ENCODE measurements around the gene GRM5. TPM values are rescaled to one million over a fixed set of nuclear protein-coding genes. Genes with fewer than 3 reads are reported as not detected.
"Not testable (repeated sequence)": the region's sequence is repeated elsewhere in the genome, so short reads cannot be mapped to it uniquely, and the experiment has no call there.

GRM5 gene
- not detected for polyA plus RNA-seq

- not testable (repeated sequence) for H3K4me1 Mint-ChIP-seq, H3K27me3 Mint-ChIP-seq, H3K36me3 Mint-ChIP-seq, H3K4me3 Mint-ChIP-seq, H3K9me3 Mint-ChIP-seq, H3K27ac Mint-ChIP-seq
Observed at GRCh38 chr11:89065651-89066201, at the start of gene GRM5. Gene GRM5, minus strand, starts transcription at chr11:89065982. Its CDS starts 18,110 bp downstream, at chr11:89047872.

- not testable (repeated sequence) for H3K27ac Mint-ChIP-seq, H3K27me3 Mint-ChIP-seq, H3K9me3 Mint-ChIP-seq, H3K36me3 Mint-ChIP-seq, H3K4me3 Mint-ChIP-seq, H3K4me1 Mint-ChIP-seq
Observed at GRCh38 chr11:89097956-89098355, 32.2 kb upstream of the GRM5 start.

- not testable (repeated sequence) for H3K9me3 Mint-ChIP-seq, H3K4me1 Mint-ChIP-seq, H3K36me3 Mint-ChIP-seq, H3K4me3 Mint-ChIP-seq, H3K27me3 Mint-ChIP-seq, H3K27ac Mint-ChIP-seq
Observed at GRCh38 chr11:89093806-89094205, 28.0 kb upstream of the GRM5 start.

GRCh38 chr11:89084951-89085350 is 19.2 kb upstream of the GRM5 start:
- not testable (repeated sequence) for H3K4me3 Mint-ChIP-seq, H3K27ac Mint-ChIP-seq, H3K9me3 Mint-ChIP-seq, H3K4me1 Mint-ChIP-seq, H3K27me3 Mint-ChIP-seq, H3K36me3 Mint-ChIP-seq

GRCh38 chr11:89070911-89071310 is 5.1 kb upstream of the GRM5 start:
- H3K27ac Mint-ChIP-seq, H3K4me3 Mint-ChIP-seq, H3K4me1 Mint-ChIP-seq, H3K36me3 Mint-ChIP-seq, H3K9me3 Mint-ChIP-seq, H3K27me3 Mint-ChIP-seq: not testable (repeated sequence)

GRCh38 chr11:89067264-89067663 is 1.5 kb upstream of the GRM5 start:
- Mint-ChIP-seq H3K36me3 (no peaks in the 10 kb centered on the region), H3K4me3 (no peak overlapping the region), H3K4me1 (no peaks in the 10 kb centered on the region), H3K27ac (no peak overlapping the region), H3K27me3 (no peaks in the 10 kb centered on the region), H3K9me3 (no peaks in the 10 kb centered on the region)

- H3K9me3 Mint-ChIP-seq = no peaks in the 10 kb centered on the region
- H3K27ac Mint-ChIP-seq = no peak overlapping the region
- peaks cover 2% of the 10 kb centered on the region for H3K27me3 Mint-ChIP-seq
- H3K4me1 Mint-ChIP-seq = no peaks in the 10 kb centered on the region
- H3K4me3 Mint-ChIP-seq = no peak overlapping the region
- no peaks in the 10 kb centered on the region for H3K36me3 Mint-ChIP-seq
Observed at GRCh38 chr11:89065066-89065465, 716 bp downstream of the GRM5 start.

GRCh38 chr11:89063481-89063951 is 2.3 kb downstream of the GRM5 start:
- not testable (repeated sequence) for H3K36me3 Mint-ChIP-seq, H3K9me3 Mint-ChIP-seq, H3K27ac Mint-ChIP-seq, H3K4me1 Mint-ChIP-seq, H3K4me3 Mint-ChIP-seq, H3K27me3 Mint-ChIP-seq

- H3K27me3 Mint-ChIP-seq, H3K9me3 Mint-ChIP-seq, H3K36me3 Mint-ChIP-seq, H3K4me3 Mint-ChIP-seq, H3K27ac Mint-ChIP-seq, H3K4me1 Mint-ChIP-seq: not testable (repeated sequence)
Observed at GRCh38 chr11:89062771-89063298, 2.9 kb downstream of the GRM5 start.

GRCh38 chr11:89061839-89062238 is 3.9 kb downstream of the GRM5 start:
- H3K4me1 Mint-ChIP-seq, H3K27ac Mint-ChIP-seq, H3K4me3 Mint-ChIP-seq, H3K9me3 Mint-ChIP-seq, H3K27me3 Mint-ChIP-seq, H3K36me3 Mint-ChIP-seq: not testable (repeated sequence)

GRCh38 chr11:89057406-89057805 is 8.4 kb downstream of the GRM5 start:
- H3K36me3 Mint-ChIP-seq, H3K4me1 Mint-ChIP-seq, H3K27me3 Mint-ChIP-seq, H3K27ac Mint-ChIP-seq, H3K4me3 Mint-ChIP-seq, H3K9me3 Mint-ChIP-seq: not testable (repeated sequence)

GRCh38 chr11:89052220-89052619 is 13.6 kb downstream of the GRM5 start:
- no peak overlapping the region for H3K27ac Mint-ChIP-seq
- no peaks in the 10 kb centered on the region for H3K9me3 Mint-ChIP-seq
- no peak overlapping the region for H3K4me3 Mint-ChIP-seq

GRCh38 chr11:89047159-89047558 is 18.6 kb downstream of the GRM5 start:
- not testable (repeated sequence) for H3K27ac Mint-ChIP-seq, H3K36me3 Mint-ChIP-seq, H3K4me1 Mint-ChIP-seq, H3K27me3 Mint-ChIP-seq, H3K4me3 Mint-ChIP-seq, H3K9me3 Mint-ChIP-seq

More at GRCh38 chr11:89052220-89052619, 13.6 kb downstream of the GRM5 start:
- Mint-ChIP-seq H3K27me3 (no peaks in the 10 kb centered on the region), H3K4me1 (no peaks in the 10 kb centered on the region), H3K36me3 (no peaks in the 10 kb centered on the region)

- not testable (repeated sequence) for H3K27ac Mint-ChIP-seq, H3K9me3 Mint-ChIP-seq, H3K4me1 Mint-ChIP-seq, H3K36me3 Mint-ChIP-seq, H3K4me3 Mint-ChIP-seq, H3K27me3 Mint-ChIP-seq
Observed at GRCh38 chr11:89043861-89044588, 21.8 kb downstream of the GRM5 start.

GRCh38 chr11:89029671-89030070 is 36.1 kb downstream of the GRM5 start:
- not testable (repeated sequence) for H3K27ac Mint-ChIP-seq, H3K4me1 Mint-ChIP-seq, H3K9me3 Mint-ChIP-seq, H3K36me3 Mint-ChIP-seq, H3K27me3 Mint-ChIP-seq, H3K4me3 Mint-ChIP-seq

GRCh38 chr11:89021339-89021738 is 44.4 kb downstream of the GRM5 start:
- Mint-ChIP-seq H3K9me3 (peaks cover 2 to 13% (median 2%) of the 10 kb centered on the region in 3 donors), H3K27me3 (no peaks in the 10 kb centered on the region), H3K36me3 (no peaks in the 10 kb centered on the region), H3K4me3 (no peak overlapping the region), H3K4me1 (no peaks in the 10 kb centered on the region), H3K27ac (no peak overlapping the region)

All from IgD-negative memory B cell (primary cell).